ENCODE measurements around the gene PDYN.
A peak's percentile ranks its signal among the peaks of the same experiment; 100 is the strongest.

PDYN gene

GRCh38 chr20:1997483-1998192, 3.8 kb upstream of the PDYN start:
- no peak overlapping the region for H3K4me3 ChIP-seq (replicated peaks in 1 of 2; ENCODE audit: low read depth in 2 of 2, low read length in 2 of 2)
- TF ChIP-seq CTCF (IDR thresholded peaks at IDR 0.05; ENCODE audit: low read depth, low read length) = no peak
- no peak for DNase-seq (ENCODE audit: low read depth in 2 of 2)

- no peak for DNase-seq (ENCODE audit: low read depth in 2 of 2)
- no peak overlapping the region for H3K4me3 ChIP-seq (replicated peaks in 1 of 2; ENCODE audit: low read depth in 2 of 2, low read length in 2 of 2)
- TF ChIP-seq CTCF (IDR thresholded peaks at IDR 0.05; ENCODE audit: low read depth, low read length) = no peak
These were observed 1.9 kb upstream of the PDYN start for GRCh38 chr20:1995531-1996310.

- no peak overlapping the region for H3K4me3 ChIP-seq (replicated peaks in 1 of 2; ENCODE audit: low read depth in 2 of 2, low read length in 2 of 2)
- DNase-seq (ENCODE audit: low read depth in 2 of 2) = no peak
- TF ChIP-seq CTCF (IDR thresholded peaks at IDR 0.05; ENCODE audit: low read depth, low read length) = no peak
These were observed 769 bp upstream of the PDYN start for GRCh38 chr20:1994627-1995026.

- H3K4me3 ChIP-seq (replicated peaks in 1 of 2; ENCODE audit: low read depth in 2 of 2, low read length in 2 of 2) = no peak overlapping the region
- DNase-seq (ENCODE audit: low read depth in 2 of 2) = no peak
- no peak for TF ChIP-seq CTCF (IDR thresholded peaks at IDR 0.05; ENCODE audit: low read depth, low read length)
These were observed 1.3 kb downstream of the PDYN start for GRCh38 chr20:1992359-1993110.

GRCh38 chr20:1987826-1988225, 6.0 kb downstream of the PDYN start:
- TF ChIP-seq CTCF (IDR thresholded peaks at IDR 0.05; ENCODE audit: low read depth, low read length) = no peak
- no peak overlapping the region for H3K4me3 ChIP-seq (replicated peaks in 1 of 2; ENCODE audit: low read depth in 2 of 2, low read length in 2 of 2)

GRCh38 chr20:1983301-1983700, 10.6 kb downstream of the PDYN start:
- no peak for DNase-seq (ENCODE audit: low read depth in 2 of 2)
- no peak overlapping the region for H3K4me3 ChIP-seq (replicated peaks in 1 of 2; ENCODE audit: low read depth in 2 of 2, low read length in 2 of 2)
- TF ChIP-seq CTCF (IDR thresholded peaks at IDR 0.05; ENCODE audit: low read depth, low read length) = no peak

More at GRCh38 chr20:1987826-1988225, 6.0 kb downstream of the PDYN start:
- DNase-seq (ENCODE audit: low read depth in 2 of 2) = peak; percentile 5 to 35
